GM12878 (cell line): ENCODE results near the gene RINT1. TPM values are rescaled to one million over a fixed set of nuclear protein-coding genes. Genes with fewer than 3 reads are reported as not detected.

ENCODE experiments used
- ATAC-seq: fragments of 200-7000 bp; cut with Tn5 transposase; 3 replicates; pipeline ENCODE4 v1.9.1; 2020; ENCODE audit warnings: mild to moderate bottlenecking, moderate library complexity
- BruUV-seq: library from RNA; stranded (reverse); fragments of 400-500 nt; replicated peaks from 2 replicates; lab custom pipeline; 2021; lab: Mats Ljungman, UMichigan
- CTCF ChIA-PET: fragments of 300-600 bp; sonication (Branson Sonifier 250); formaldehyde crosslinking; extraction: SDS; loops from one replicate; lab custom pipeline; 2021; ENCODE audit warnings: inconsistent platforms; lab: Yijun Ruan, JAX
- POLR2A ChIA-PET: fragments of 350-600 bp; formaldehyde crosslinking; extraction: SDS; loops from one replicate; lab custom pipeline; 2021; ENCODE audit warnings: inconsistent platforms; lab: Charles Lee
- RAD21 ChIA-PET: fragments of 300-600 bp; sonication (Branson Sonifier 250); formaldehyde crosslinking; loops from one replicate; lab custom pipeline; 2023; ENCODE audit warnings: antibody characterized with exemption; ENCODE audit not compliant: unreplicated experiment; lab: Charles Lee
- SMC1A ChIA-PET: fragments of 300-600 bp; sonication (Branson Sonifier 250); formaldehyde crosslinking; loops from one replicate; lab custom pipeline; 2023; ENCODE audit not compliant: unreplicated experiment, uncharacterized antibody; lab: Charles Lee
- DNase-seq: peaks from one replicate; pipeline ENCODE4 v3.0.0-alpha.2; 2011; ENCODE audit warnings: low read depth, low spot score
- FAIRE-seq: peaks from 3 replicates; lab custom pipeline; 2011; peaks lifted over from hg19 to GRCh38; lab: Jason Lieb, UNC
- H2AFZ ChIP-seq: 2 replicates; pipeline ENCODE4 v1.6.0; 2011; ENCODE audit warnings: low read depth, low read length, control low read depth; ENCODE audit not compliant: control insufficient read depth
- H3K27ac ChIP-seq: 2 replicates; pipeline ENCODE4 v1.5.1; 2011; ENCODE audit warnings: control low read depth; ENCODE audit not compliant: control insufficient read depth, insufficient read depth
- H3K27me3 ChIP-seq, 2 experiments: replicated peaks in 1 of 2; 2 replicates each; pipeline versions ENCODE4 v1.6.0 to v1.6.1; 2011; ENCODE audit warnings: low read length in 1 of 2; ENCODE audit not compliant: control insufficient read depth in 2 of 2, insufficient read depth in 2 of 2
- H3K36me3 ChIP-seq, 2 experiments: 2 replicates each; pipeline ENCODE4 v1.5.1; 2011; ENCODE audit warnings: low read length in 1 of 2; ENCODE audit not compliant: control insufficient read depth in 2 of 2, insufficient read depth in 2 of 2
- H3K4me1 ChIP-seq: 2 replicates; pipeline ENCODE4 v1.6.1; 2011; ENCODE audit warnings: mild to moderate bottlenecking, low read length, moderate library complexity, mixed read lengths; ENCODE audit not compliant: control insufficient read depth, insufficient read depth
- H3K4me2 ChIP-seq: 2 replicates; pipeline ENCODE4 v1.6.0; 2011; ENCODE audit warnings: control low read depth; ENCODE audit not compliant: control insufficient read depth, insufficient read depth
- H3K4me3 ChIP-seq: fragments of 200-600 bp; sonication (generic); 2 replicates; pipeline ENCODE4 v1.5.1; 2016
- H3K79me2 ChIP-seq: 2 replicates; pipeline ENCODE4 v1.6.0; 2011; ENCODE audit warnings: low read length; ENCODE audit not compliant: control insufficient read depth, insufficient read depth
- H3K9ac ChIP-seq: 2 replicates; pipeline ENCODE4 v1.8.0; 2011; ENCODE audit warnings: low read length, control low read depth, mixed read lengths; ENCODE audit not compliant: control insufficient read depth, insufficient read depth
- H3K9me3 ChIP-seq: replicated peaks from 3 replicates; pipeline ENCODE4 v1.5.1; 2011; ENCODE audit warnings: mild to moderate bottlenecking, low read length; ENCODE audit not compliant: control insufficient read depth, insufficient read depth
- H4K20me1 ChIP-seq: 2 replicates; pipeline ENCODE4 v1.6.0; 2011; ENCODE audit not compliant: control insufficient read depth, insufficient read depth
- ATF3 ChIP-seq: IDR thresholded peaks from 2 replicates; pipeline ENCODE4 v1.6.1; 2011; ENCODE audit warnings: low read depth, mild to moderate bottlenecking, low read length, moderate library complexity, borderline replicate concordance; ENCODE audit errors: extremely low read depth
- BHLHE40 ChIP-seq, 2 experiments: fragments of 450-650 bp in 1 of 2; IDR thresholded peaks; 2 replicates each; pipeline ENCODE4 v1.6.1; 2011 to 2017; ENCODE audit warnings: low read depth in 2 of 2, borderline replicate concordance in 1 of 2, improper control_type of control experiment in 1 of 2, low read length in 1 of 2, mild to moderate bottlenecking in 1 of 2
- CBFB ChIP-seq: IDR thresholded peaks from 2 replicates; pipeline ENCODE4 v1.6.1; 2016; ENCODE audit warnings: antibody characterized with exemption, low read depth
- E2F4 ChIP-seq: IDR thresholded peaks from 2 replicates; pipeline ENCODE4 v1.6.1; 2012; ENCODE audit warnings: low read depth, low read length, improper control_type of control experiment
- HDAC6 ChIP-seq: fragments of 200-600 bp; sonication (generic); IDR thresholded peaks from one replicate; pipeline ENCODE4 v1.8.0; 2017; ENCODE audit warnings: antibody characterized with exemption; ENCODE audit not compliant: unreplicated experiment
- HDGF ChIP-seq: fragments of 450-650 bp; IDR thresholded peaks from 2 replicates; pipeline ENCODE4 v1.6.1; 2016; ENCODE audit warnings: antibody characterized with exemption
- JUNB ChIP-seq: IDR thresholded peaks from 2 replicates; pipeline ENCODE4 v1.6.1; 2016; ENCODE audit warnings: antibody characterized with exemption, mild to moderate bottlenecking
- MEF2A ChIP-seq: IDR thresholded peaks from 2 replicates; pipeline ENCODE4 v1.6.1; 2011; ENCODE audit warnings: low read depth, mild to moderate bottlenecking, low read length, moderate library complexity; ENCODE audit not compliant: insufficient read depth
- MLLT1 ChIP-seq: fragments of 450-650 bp; IDR thresholded peaks from 2 replicates; pipeline ENCODE4 v1.6.1; 2016; ENCODE audit warnings: mild to moderate bottlenecking
- MXI1 ChIP-seq: fragments of 150-350 bp; IDR thresholded peaks from 2 replicates; pipeline ENCODE4 v1.6.1; 2011; ENCODE audit warnings: low read depth, mild to moderate bottlenecking, inconsistent platforms, low read length, improper control_type of control experiment
- NR2F1 ChIP-seq: fragments of 450-650 bp; conservative IDR thresholded peaks from 2 replicates; pipeline ENCODE4 v1.6.1; 2017; ENCODE audit warnings: mild to moderate bottlenecking
- PAX8 ChIP-seq: fragments of 450-650 bp; IDR thresholded peaks from 2 replicates; pipeline ENCODE4 v1.6.1; 2017; ENCODE audit warnings: mild to moderate bottlenecking, moderate library complexity
- RCOR1 ChIP-seq: conservative IDR thresholded peaks from 2 replicates; pipeline ENCODE4 v1.6.1; 2012; ENCODE audit warnings: low read depth, low read length, improper control_type of control experiment
- ZBTB40 ChIP-seq: fragments of 450-650 bp; IDR thresholded peaks from 2 replicates; pipeline ENCODE4 v1.6.1; 2016; ENCODE audit warnings: mild to moderate bottlenecking, moderate library complexity, borderline replicate concordance
- ZNF207 ChIP-seq: fragments of 450-650 bp; IDR thresholded peaks from 2 replicates; pipeline ENCODE4 v1.6.1; 2014; ENCODE audit warnings: antibody characterized with exemption, mild to moderate bottlenecking, borderline replicate concordance
- WGBS: methylation state at CpG from one replicate; pipeline ENCODE4 v1.1.6; 2016; ENCODE audit warnings: low lambda C conversion rate; ENCODE audit not compliant: insufficient replicate concordance, insufficient coverage; ENCODE audit errors: missing lambda C conversion rate; 5-methylcytosine and 5-hydroxymethylcytosine counted together
- in situ Hi-C: fragments of 300-500 bp; cut with MboI; formaldehyde crosslinking; loops from 9 replicates; pipeline ENCODE4 v1.14.3; 2018; ENCODE audit warnings: mixed read lengths
- intact Hi-C: fragments of 100-400 bp; cut with micrococcal nuclease; formaldehyde crosslinking; loops from one replicate; pipeline ENCODE4 v1.14.2; 2022; ENCODE audit not compliant: unreplicated experiment
- polyA plus RNA-seq, 11 experiments: library from polyadenylated mRNA; depleted of rRNA in 4 of 11; unstranded in 6 of 11; stranded (reverse) in 5 of 11; fragments of >200 nt; fragmentation: Nextera tagmentation in 4 of 11; fragmentation: Illumina TruSeq in 1 of 11; extraction: Ambion mirVana in 4 of 11; extraction: Trizol in 1 of 11; gene quantifications; 1 replicate in 1 of 11; 2 replicates in 10 of 11; pipeline versions ENCODE4 v1.2.1 to v1.2.3, GENCODE V29; 2011 to 2016; ENCODE audit warnings: inconsistent platforms in 2 of 11, missing spikeins in 2 of 11, low read depth in 1 of 11
- total RNA-seq, 4 experiments: library from RNA; depleted of rRNA in 3 of 4; stranded (reverse); fragments of >200 nt in 3 of 4; fragmentation: Illumina TruSeq in 1 of 4; extraction: Trizol in 1 of 4; gene quantifications; 2 replicates each; pipeline versions ENCODE4 v1.2.1 to v1.2.3, GENCODE V29; 2013 to 2021

The RINT1 gene
- total and polyA plus RNA-seq, 10 of the 15 experiments (the other 5 are each of a cell fraction or from before 2014, with no cell fraction given): 6.7 to 32.3 (median 17.3) TPM

GRCh38 chr7:105581066-105581811 lies 49.2 kb downstream of the RINT1 start, which contains the start of gene EFCAB10 (continued):
- TF ChIP-seq BHLHE40 (IDR thresholded peaks at IDR 0.05; ENCODE audit: borderline replicate concordance in 1 of 2, low read depth in 2 of 2, low read length in 1 of 2) (peak; percentile 9 to 82; a peak in 3 of 4 replicates), ZBTB40 (no peak)

GRCh38 chr7:105583061-105583460 lies 51.1 kb downstream of the RINT1 start:
- Histone ChIP-seq H3K4me2 (no peak overlapping the region), H3K9me3 (no peaks in the 10 kb centered on the region; the same call in 2 of the 3 replicates), H3K36me3 (no peaks in the 10 kb centered on the region), H3K27ac (no peak overlapping the region), H3K9ac (no peak overlapping the region), H3K4me3 (no peak overlapping the region), H3K27me3 (no peaks in the 10 kb centered on the region), H2AFZ (no peak overlapping the region), H4K20me1 (no peaks in the 10 kb centered on the region), H3K4me1 (no peaks in the 10 kb centered on the region; the same call in 1 of the 2 replicates), H3K79me2 (no peaks in the 10 kb centered on the region)
- WGBS: 97% methylated on average over 19 of the region's 39 CpGs
- BruUV-seq: no TSS peak
- FAIRE-seq (no peak), ATAC-seq (no peak), DNase-seq (no peak)
- RAD21 ChIA-PET: no interaction called here
- POLR2A ChIA-PET: no interaction called here
- CTCF ChIA-PET: no interaction called here
- in situ Hi-C loops: no loop called here
- SMC1A ChIA-PET: no interaction called here
- intact Hi-C loops: no loop called here
- no peak for TF ChIP-seq MLLT1
- no peak for TF ChIP-seq NR2F1
- TF ChIP-seq HDAC6: no peak
- TF ChIP-seq HDGF: no peak
- TF ChIP-seq MEF2A: no peak
- no peak for TF ChIP-seq PAX8
- no peak for TF ChIP-seq JUNB
- TF ChIP-seq ATF3: no peak
- TF ChIP-seq E2F4: no peak
- no peak for TF ChIP-seq ZNF207
- TF ChIP-seq RCOR1: no peak
- TF ChIP-seq CBFB: no peak
- no peak for TF ChIP-seq MXI1
